H9 (cell line): ENCODE measurements around the gene FADS1. TPM values are rescaled to one million over a fixed set of nuclear protein-coding genes. Genes with fewer than 3 reads are reported as not detected.

Source experiments
- DNase-seq: peaks from one replicate; pipeline ENCODE4 v3.0.0-alpha.2; 2017
- H2AFZ ChIP-seq: one replicate; pipeline ENCODE4 v1.6.1; 2013; ENCODE audit warnings: mild to moderate bottlenecking, low read length, control low read depth, moderate library complexity
- H2AK5ac ChIP-seq: 2 replicates; pipeline ENCODE4 v1.6.1; 2013; ENCODE audit warnings: low read length, control low read depth, mixed read lengths; ENCODE audit not compliant: insufficient read length
- H2BK120ac ChIP-seq: one replicate; pipeline ENCODE4 v1.6.1; 2013; ENCODE audit warnings: low read depth, mild to moderate bottlenecking, low read length, control low read depth, inconsistent platforms; ENCODE audit not compliant: poor library complexity, severe bottlenecking
- H2BK12ac ChIP-seq: 2 replicates; pipeline ENCODE4 v1.6.1; 2013; ENCODE audit warnings: low read length, control low read depth, mixed read lengths, low read depth; ENCODE audit not compliant: insufficient read length
- H2BK15ac ChIP-seq: 2 replicates; pipeline ENCODE4 v1.6.1; 2013; ENCODE audit warnings: low read depth, low read length, control low read depth
- H2BK20ac ChIP-seq: one replicate; pipeline ENCODE4 v1.6.1; 2013; ENCODE audit warnings: low read depth, mild to moderate bottlenecking, low read length, control low read depth, inconsistent platforms; ENCODE audit not compliant: poor library complexity, severe bottlenecking
- H2BK5ac ChIP-seq: 2 replicates; pipeline ENCODE4 v1.6.1; 2013; ENCODE audit warnings: low read length, control low read depth, mixed read lengths; ENCODE audit not compliant: insufficient read length
- H3K14ac ChIP-seq: 2 replicates; pipeline ENCODE4 v1.6.1; 2013; ENCODE audit warnings: low read length, control low read depth; ENCODE audit not compliant: insufficient read depth
- H3K18ac ChIP-seq: 2 replicates; pipeline ENCODE4 v1.6.1; 2013; ENCODE audit warnings: low read depth, mild to moderate bottlenecking, mixed read lengths, low read length, control low read depth; ENCODE audit not compliant: insufficient read length
- H3K23ac ChIP-seq: 2 replicates; pipeline ENCODE4 v1.6.1; 2013; ENCODE audit warnings: low read length, control low read depth, mixed read lengths, low read depth; ENCODE audit not compliant: insufficient read length
- H3K23me2 ChIP-seq: 2 replicates; pipeline ENCODE4 v1.6.1; 2013; ENCODE audit warnings: low read depth, mild to moderate bottlenecking, mixed read lengths, low read length, control low read depth; ENCODE audit not compliant: insufficient read length, poor library complexity, severe bottlenecking
- H3K27ac ChIP-seq: 2 replicates; pipeline ENCODE4 v1.5.1; 2013; ENCODE audit warnings: low read length, control low read depth, mixed read lengths, low read depth; ENCODE audit not compliant: insufficient read length
- H3K27me3 ChIP-seq: 2 replicates; pipeline ENCODE4 v1.6.1; 2013; ENCODE audit warnings: low read length, control low read depth, inconsistent platforms; ENCODE audit not compliant: insufficient read depth
- H3K4ac ChIP-seq: 2 replicates; pipeline ENCODE4 v1.6.1; 2013; ENCODE audit warnings: low read depth, mild to moderate bottlenecking, control low read depth, inconsistent platforms, low read length, moderate library complexity
- H3K4me1 ChIP-seq: 2 replicates; pipeline ENCODE4 v1.6.1; 2013; ENCODE audit warnings: low read length, control low read depth, inconsistent platforms; ENCODE audit not compliant: insufficient read depth
- H3K4me2 ChIP-seq: 2 replicates; pipeline ENCODE4 v1.6.1; 2013; ENCODE audit warnings: low read length, control low read depth, mixed read lengths; ENCODE audit not compliant: insufficient read length, insufficient read depth
- H3K56ac ChIP-seq: 2 replicates; pipeline ENCODE4 v1.6.1; 2013; ENCODE audit warnings: low read depth, mild to moderate bottlenecking, mixed read lengths, low read length, control low read depth; ENCODE audit not compliant: insufficient read length
- H3K79me1 ChIP-seq: 2 replicates; pipeline ENCODE4 v1.6.1; 2013; ENCODE audit warnings: low read depth, mild to moderate bottlenecking, moderate library complexity, low read length, control low read depth, inconsistent platforms; ENCODE audit not compliant: insufficient read depth, poor library complexity, severe bottlenecking
- H3K79me2 ChIP-seq: 2 replicates; pipeline ENCODE4 v1.6.1; 2013; ENCODE audit warnings: low read length, control low read depth, inconsistent platforms; ENCODE audit not compliant: insufficient read depth
- H3K9ac ChIP-seq: 2 replicates; pipeline ENCODE4 v1.6.1; 2013; ENCODE audit warnings: low read length, control low read depth, mixed read lengths; ENCODE audit not compliant: insufficient read length; ENCODE audit errors: extremely low read depth
- H3K9me3 ChIP-seq: one replicate; pipeline ENCODE4 v1.6.1; 2013; ENCODE audit warnings: low read depth, low read length, inconsistent platforms; ENCODE audit not compliant: control insufficient read depth
- H3T11ph ChIP-seq: one replicate; pipeline ENCODE4 v1.6.1; 2013; ENCODE audit warnings: mild to moderate bottlenecking, low read length, control low read depth, inconsistent platforms
- H4K20me1 ChIP-seq: one replicate; pipeline ENCODE4 v1.6.1; 2013; ENCODE audit not compliant: control insufficient read depth, insufficient read length, insufficient read depth
- H4K5ac ChIP-seq: 2 replicates; pipeline ENCODE4 v1.6.1; 2013; ENCODE audit warnings: low read depth, mild to moderate bottlenecking, mixed read lengths, low read length, control low read depth; ENCODE audit not compliant: insufficient read length
- H4K8ac ChIP-seq: replicated peaks from 2 replicates; pipeline ENCODE4 v1.6.1; 2013; ENCODE audit warnings: low read length, control low read depth, mixed read lengths, low read depth; ENCODE audit not compliant: insufficient read length
- H4K91ac ChIP-seq: 2 replicates; pipeline ENCODE4 v1.6.1; 2013; ENCODE audit warnings: low read depth, mild to moderate bottlenecking, moderate library complexity, mixed read lengths, low read length, control low read depth; ENCODE audit not compliant: insufficient read length
- H3K27ac Mint-ChIP-seq, 3 experiments: 2 replicates in 2 of 3; 3 replicates in 1 of 3; pipeline ENCODE4 v1.8.0; 2020 to 2021; ENCODE audit warnings: mixed read lengths in 3 of 3, mild to moderate bottlenecking in 1 of 3, moderate library complexity in 1 of 3
- H3K27me3 Mint-ChIP-seq: 2 replicates; pipeline ENCODE4 v1.8.0; 2021; ENCODE audit warnings: low read depth, mild to moderate bottlenecking, moderate library complexity, mixed read lengths
- H3K36me3 Mint-ChIP-seq, 3 experiments: 2 replicates in 2 of 3; 3 replicates in 1 of 3; pipeline ENCODE4 v1.8.0; 2020 to 2021; ENCODE audit warnings: low read depth in 3 of 3, mixed read lengths in 3 of 3; ENCODE audit not compliant: insufficient read depth in 1 of 3
- H3K4me1 Mint-ChIP-seq, 2 experiments: 2 replicates each; pipeline ENCODE4 v1.8.0; 2020; ENCODE audit warnings: mixed read lengths in 2 of 2
- H3K4me3 Mint-ChIP-seq, 2 experiments: 2 replicates in 1 of 2; 3 replicates in 1 of 2; pipeline ENCODE4 v1.8.0; 2020 to 2021; ENCODE audit warnings: mild to moderate bottlenecking in 2 of 2, mixed read lengths in 2 of 2, moderate library complexity in 1 of 2
- H3K9me3 Mint-ChIP-seq, 2 experiments: 2 replicates in 1 of 2; 3 replicates in 1 of 2; pipeline ENCODE4 v1.8.0; 2020; ENCODE audit warnings: mild to moderate bottlenecking in 2 of 2, mixed read lengths in 2 of 2, moderate library complexity in 1 of 2
- CTCF ChIP-seq: fragments of 200-600 bp; sonication (generic); conservative IDR thresholded peaks from 3 replicates; pipeline ENCODE4 v1.8.0; 2021; ENCODE audit warnings: antibody characterized with exemption, mild to moderate bottlenecking
- WGBS: extraction: QIAGEN DNeasy Blood & Tissue Kit; methylation state at CpG from one replicate; pipeline ENCODE4 v1.1.7; 2013; ENCODE audit warnings: missing lambda C conversion rate, low lambda C conversion rate, mixed read lengths; ENCODE audit not compliant: insufficient read length; ENCODE audit errors: extremely low coverage; 5-methylcytosine and 5-hydroxymethylcytosine counted together
- total RNA-seq: library from RNA; stranded (reverse); gene quantifications from 2 replicates; pipeline ENCODE4 v1.2.1, GENCODE V29; 2021

FADS1 gene
- total RNA-seq, 1 experiment from 2014 or later = 125 TPM

- Histone ChIP-seq H4K20me1 (no peaks in the 10 kb centered on the region), H3K4me1 (peaks cover 8% of the 10 kb centered on the region), H3K9ac (peak overlapping the region; percentile 89), H2AK5ac (no peak overlapping the region), H3K4me2 (peak overlapping the region; percentile 41), H3K56ac (no peak overlapping the region), H4K5ac (no peak overlapping the region), H3K79me2 (peaks cover 5% of the 10 kb centered on the region; the same call in 1 of the 2 replicates), H3K4ac (no peak overlapping the region; the same call in 1 of the 2 replicates), H3K79me1 (no peaks in the 10 kb centered on the region), H2BK20ac (no peak overlapping the region), H2BK12ac (no peak overlapping the region), H3K23me2 (peaks cover 6% of the 10 kb centered on the region), H3K14ac (peak overlapping the region; percentile 88), H2BK120ac (no peak overlapping the region), H3K27me3 (no peaks in the 10 kb centered on the region), H3K23ac (no peak overlapping the region), H3K18ac (peak overlapping the region; percentile 92), H4K8ac (no peak overlapping the region), H2BK15ac (no peak overlapping the region), H2AFZ (no peak overlapping the region), H3K27ac (peak overlapping the region; percentile 13), H3T11ph (no peak overlapping the region), H3K9me3 (no peaks in the 10 kb centered on the region), H2BK5ac (peak overlapping the region; percentile 33), H4K91ac (no peak overlapping the region)
- peaks cover 31 to 37% (median 34%) of the 10 kb centered on the region in 3 experiments; a peak in 6 of 7 replicates for H3K36me3 Mint-ChIP-seq
- H3K27me3 Mint-ChIP-seq = no peaks in the 10 kb centered on the region
- TF ChIP-seq CTCF = no peak
- peak; percentile 84 for DNase-seq
- peaks cover 19 to 22% of the 10 kb centered on the region in 2 experiments for H3K4me1 Mint-ChIP-seq
- peak overlapping the region; percentile 94 to 99 for H3K4me3 Mint-ChIP-seq
- no CpG with 5 or more reads among the region's 69 CpGs for WGBS
- peaks cover 0 to 2% of the 10 kb centered on the region in 2 experiments; a peak in 2 of 5 replicates for H3K9me3 Mint-ChIP-seq
- peak overlapping the region; percentile 100 for H3K27ac Mint-ChIP-seq
Measured at GRCh38 chr11:61815790-61816735, 740 bp downstream of the FADS1 start.
